HG03135 (cell line): ENCODE results near the gene APOA4.
A peak's percentile ranks its signal among the peaks of the same experiment; 100 is the strongest.
"Not testable (repeated sequence)": the region's sequence is repeated elsewhere in the genome, so short reads cannot be mapped to it uniquely, and the experiment has no call there.

Source experiments
- ATAC-seq: cut with Tn5 transposase; IDR thresholded peaks from one replicate; pipeline ENCODE4 v1.9.1; 2021; ENCODE audit warnings: mild to moderate bottlenecking, moderate library complexity; ENCODE audit not compliant: unreplicated experiment

Gene APOA4

DNA sequence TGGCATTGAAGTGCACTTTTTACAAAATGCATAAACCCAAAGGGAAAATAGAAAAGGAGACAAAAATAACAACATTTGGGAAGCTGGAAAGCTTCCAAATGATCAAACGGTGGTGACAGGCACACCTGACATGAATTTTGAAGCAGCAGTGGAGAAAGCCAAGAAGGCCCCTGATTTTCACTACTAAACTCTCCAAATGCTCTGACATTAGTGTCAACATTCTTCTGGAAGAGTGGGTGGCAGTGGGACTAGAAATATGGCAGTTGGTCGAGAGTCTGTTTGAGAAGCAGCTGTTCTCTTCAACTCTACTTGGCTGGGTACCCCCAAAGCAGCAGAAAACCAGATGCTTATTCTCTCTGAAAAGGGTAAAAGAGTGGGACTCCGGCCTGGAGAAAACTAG lies 19.1 kb downstream of the APOA4 start:
- ATAC-seq, result no peak

DNA sequence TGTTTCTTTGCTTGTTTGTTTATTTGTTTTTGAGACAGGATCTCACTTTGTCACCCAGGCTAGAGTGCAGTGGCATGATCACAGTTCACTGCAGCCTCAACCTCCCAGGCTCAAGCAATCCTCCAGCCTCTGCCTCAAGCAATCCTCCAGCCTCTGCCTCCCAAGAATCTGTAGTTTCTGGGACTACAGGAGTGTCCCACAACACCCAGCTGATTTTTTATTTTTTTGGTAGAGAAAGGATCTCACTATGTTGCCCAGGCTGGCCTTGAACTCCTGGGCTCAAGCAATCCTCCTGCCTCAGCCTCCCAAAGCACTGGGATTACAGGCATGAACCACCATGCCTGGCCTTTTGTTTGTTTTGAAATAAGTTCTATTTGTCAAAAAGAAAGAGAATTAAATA lies 21.4 kb downstream of the APOA4 start:
- not testable (repeated sequence) for ATAC-seq

DNA sequence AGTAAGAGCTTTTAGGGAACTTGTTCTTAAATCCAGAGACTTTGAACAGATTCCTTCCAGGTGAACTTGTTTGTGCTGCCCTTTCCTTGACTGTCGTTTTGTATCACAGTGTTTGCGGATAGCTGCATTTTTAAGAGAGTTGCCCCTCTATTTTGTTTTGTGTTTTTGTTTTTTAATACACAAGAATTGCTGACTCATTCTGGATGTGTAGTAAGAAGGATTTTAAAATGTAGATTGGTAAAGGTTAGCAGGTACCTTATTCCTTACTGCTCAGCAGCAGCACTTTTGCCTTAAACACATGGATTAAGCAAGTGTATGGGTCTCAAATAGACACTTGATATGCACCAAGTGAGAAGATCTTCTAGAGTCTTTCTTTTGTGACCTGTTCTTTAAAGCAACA lies 22.5 kb downstream of the APOA4 start:
- no peak for ATAC-seq

DNA sequence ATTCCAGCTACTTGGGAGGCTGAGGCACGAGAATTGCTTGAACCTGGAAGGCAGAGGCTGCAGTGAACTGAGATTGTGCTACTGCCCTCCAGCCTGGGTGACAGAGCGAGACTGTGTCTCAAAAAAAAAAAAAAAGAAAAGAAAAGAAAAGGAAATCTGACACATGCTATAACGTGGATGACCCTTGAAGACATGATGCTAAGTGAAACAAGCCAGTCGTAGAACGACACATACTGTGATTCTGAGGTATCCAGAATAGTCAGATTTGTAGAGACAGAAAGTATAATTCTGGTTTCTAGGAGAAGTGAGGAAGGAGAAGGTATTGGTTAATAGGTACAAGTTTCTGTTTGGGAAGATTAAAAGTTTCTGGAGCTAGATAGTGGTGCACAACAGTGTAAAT lies 24.7 kb downstream of the APOA4 start:
- ATAC-seq, result no peak

DNA sequence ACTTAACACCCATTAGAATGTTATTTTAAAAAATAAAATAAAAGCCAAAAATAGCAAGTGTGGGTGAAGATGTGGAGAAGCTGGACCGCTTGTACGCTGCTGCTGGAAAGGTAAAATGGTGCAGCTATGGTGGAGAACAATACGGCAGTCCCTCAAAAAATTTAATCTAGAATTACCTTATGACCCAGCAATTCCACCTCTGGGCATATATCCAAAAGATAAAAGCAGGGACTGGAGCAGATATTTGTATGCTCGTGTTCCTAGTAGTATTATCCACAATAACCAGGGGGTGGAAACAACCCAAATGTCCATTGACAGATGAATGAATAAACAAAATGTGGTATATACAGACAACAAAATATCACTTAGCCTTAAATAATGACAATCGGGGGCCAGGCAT lies 25.3 kb downstream of the APOA4 start:
- ATAC-seq, result no peak

DNA sequence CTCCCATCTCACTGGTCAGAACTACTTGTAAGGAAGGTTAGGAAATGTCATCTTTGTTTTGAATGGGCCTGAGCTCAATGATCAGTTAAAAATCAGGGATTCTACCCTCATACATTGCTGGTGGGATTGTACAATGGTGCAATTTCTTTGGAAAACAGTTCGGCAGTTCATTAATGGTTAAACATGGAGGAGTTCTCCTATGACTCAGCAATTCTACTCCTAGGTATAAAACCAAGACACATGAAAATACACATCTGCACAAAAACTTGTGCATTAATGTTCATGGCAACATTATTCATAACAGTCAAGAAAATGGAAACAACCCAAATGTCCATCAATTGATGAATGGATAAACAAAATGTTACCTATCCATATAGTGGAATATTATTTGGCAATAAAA lies 26.6 kb downstream of the APOA4 start:
- no peak for ATAC-seq

DNA sequence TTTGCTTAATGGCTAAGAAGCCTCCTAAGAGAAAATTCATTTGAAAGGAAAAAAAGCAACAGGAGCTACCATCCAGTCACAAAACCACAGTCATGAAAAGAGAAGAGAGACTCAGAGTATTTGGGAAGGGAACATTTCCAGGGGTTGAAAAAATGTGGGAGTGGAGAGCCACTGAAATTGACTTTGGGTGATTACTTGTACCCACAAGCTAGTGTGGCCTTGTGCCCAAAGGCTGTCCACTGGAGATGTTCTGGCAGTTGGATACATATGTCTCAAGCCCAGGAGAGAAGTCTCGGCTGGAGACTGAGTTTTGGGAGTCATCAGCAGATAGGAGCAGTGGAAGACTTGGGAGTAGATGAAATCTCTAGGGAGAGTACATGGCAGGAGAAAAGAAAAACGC lies 28.3 kb downstream of the APOA4 start:
- ATAC-seq, result no peak

DNA sequence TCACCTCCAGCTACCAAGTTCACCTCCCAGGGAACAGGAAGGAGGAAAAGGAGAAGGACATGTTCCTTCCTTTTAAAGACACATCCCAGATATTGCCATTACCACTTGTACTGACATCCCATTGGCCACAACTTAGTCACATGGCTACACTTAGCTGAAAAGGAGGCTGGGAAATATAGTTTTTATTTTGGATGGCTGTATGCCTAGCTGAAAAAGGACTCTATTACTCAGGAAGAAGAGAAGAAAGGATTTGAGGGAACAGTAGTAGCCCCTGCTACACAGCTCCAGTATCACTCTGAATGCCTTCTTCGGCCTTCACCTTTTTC lies 29.4 kb downstream of the APOA4 start:
- ATAC-seq, result no peak

DNA sequence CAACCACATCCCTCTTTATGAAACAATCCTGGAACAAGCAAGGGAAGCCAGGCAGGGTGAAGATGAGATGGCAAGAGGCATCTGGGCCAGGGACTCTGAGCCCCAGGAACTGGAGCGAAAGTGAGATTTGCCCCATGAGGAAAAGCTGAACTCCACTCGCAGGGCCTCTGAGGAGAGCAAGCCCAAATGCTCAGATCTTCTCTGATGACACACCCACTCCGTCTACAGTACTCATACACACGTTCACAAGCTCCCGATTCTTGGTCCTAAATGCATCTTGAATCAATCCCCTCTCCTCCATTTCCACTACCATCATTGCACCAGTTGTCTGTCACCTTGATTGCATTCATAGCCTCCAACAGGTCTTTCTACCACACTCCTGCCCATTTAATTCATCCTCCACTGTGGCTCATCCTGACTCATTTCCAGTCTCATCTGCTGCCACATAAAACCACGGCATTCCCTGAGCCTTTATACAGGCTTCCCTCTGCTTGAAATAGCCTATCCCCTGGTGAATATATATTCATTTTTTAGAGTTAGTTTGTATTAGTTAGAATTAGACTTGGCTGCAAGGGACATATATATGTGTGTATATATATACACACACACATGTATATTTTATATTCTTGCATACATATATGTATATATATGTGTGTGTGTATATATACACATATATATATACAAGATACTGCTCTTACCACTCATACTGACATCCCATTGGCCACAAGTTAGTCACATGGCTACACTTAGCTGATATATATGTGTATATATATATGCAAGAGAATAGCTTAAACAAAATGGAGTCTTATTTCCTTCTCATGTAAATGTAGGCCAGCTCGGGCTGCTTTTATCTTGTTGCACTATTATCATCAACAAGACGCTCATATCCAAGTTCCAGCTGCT lies 30.0 kb downstream of the APOA4 start:
- no peak for ATAC-seq

DNA sequence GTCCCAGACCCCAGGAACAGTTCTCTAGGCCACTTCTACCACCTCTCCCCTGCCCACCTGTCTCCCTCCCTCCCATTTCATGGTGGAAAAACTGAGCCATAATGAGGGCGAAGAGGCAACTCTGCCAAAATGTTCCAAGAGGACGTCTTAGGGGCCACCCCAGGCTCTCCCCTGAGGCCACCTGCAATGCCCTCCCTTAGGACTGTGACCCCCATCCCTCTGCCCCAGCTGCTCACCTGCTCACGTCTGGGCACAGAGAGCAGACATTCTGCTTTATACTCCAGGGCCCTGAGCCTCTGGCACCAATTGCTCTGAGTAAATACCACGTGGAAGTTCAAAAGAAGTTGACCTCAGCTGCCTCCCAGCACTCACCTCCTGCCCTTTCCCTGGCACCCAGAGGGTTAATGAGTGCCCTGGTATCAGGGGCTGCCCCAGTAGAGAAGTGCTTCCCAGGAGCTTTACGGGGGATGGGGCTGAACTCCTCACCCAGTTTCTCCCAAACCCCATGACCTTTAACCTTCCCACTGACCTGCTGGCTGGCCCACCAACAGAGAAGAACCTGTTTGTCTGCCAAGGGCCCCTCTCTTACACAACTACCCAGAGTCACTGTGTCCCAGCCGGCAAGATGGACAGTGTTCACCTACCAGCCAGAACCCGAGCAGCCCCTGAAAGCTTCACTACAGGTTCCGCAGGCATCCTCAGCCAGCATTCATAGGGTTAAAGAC lies 30.8 kb downstream of the APOA4 start:
- ATAC-seq, result no peak

DNA sequence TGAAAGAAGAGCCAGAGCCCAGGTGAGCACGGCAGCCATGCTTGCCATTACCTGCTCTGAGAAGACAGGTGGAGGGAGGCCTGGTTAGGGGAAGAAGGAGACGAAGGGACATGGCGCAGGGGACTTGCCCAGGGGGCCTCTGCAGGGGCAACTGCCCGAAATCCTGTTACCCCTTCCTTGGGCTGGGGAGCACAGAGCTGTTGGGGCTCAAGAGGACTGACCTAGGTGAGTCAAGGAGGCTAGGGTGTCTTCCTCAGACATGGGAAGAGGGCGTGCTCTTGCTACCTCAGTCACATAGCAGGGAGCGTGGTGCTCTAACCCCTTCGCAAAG lies 31.3 kb downstream of the APOA4 start, which contains the start of gene APOA5:
TSS of gene APOA5 (minus strand) at position 67 of the 331 bp plus-strand sequence. CDS start at position 48, 19 bp downstream.
- ATAC-seq, result no peak

DNA sequence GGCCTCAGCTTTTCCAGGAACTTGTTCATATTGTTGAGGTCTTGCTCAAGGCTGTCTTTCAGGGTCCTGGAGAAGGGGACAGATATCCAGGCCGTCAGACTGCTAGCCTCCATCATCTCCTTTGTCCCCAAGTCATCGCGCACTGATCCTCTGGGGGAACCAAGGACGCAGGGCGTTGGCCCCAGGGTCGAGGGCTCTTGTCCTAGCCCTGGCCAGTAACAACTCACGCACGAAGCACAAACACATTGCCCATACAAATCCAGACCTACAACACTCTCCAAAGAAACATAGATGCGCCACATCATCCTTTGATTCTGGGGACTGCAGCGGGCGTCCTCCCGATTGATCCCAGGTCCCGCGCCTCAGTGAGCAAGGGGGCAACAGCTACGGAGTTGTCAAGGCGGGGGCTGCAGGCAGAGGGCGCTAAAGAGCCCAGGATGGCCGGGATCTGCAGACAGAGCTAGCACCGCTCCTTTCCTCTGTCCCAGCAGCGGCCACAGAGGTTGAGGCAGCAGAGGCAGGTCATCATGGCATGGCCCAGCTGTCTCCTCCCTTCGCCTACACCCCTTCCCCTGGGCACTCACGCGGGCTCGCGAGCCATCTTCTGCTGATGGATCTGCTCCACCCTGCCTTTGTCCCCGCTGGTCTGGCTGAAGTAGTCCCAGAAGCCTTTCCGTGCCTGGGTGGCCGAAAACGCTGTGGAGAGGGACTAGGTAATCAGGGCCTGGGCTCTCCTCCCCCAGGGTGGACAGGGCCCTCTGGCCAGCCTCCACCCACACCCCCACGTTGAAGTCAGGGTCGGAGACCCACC lies 31.9 kb downstream of the APOA4 start:
- ATAC-seq, result no peak

DNA sequence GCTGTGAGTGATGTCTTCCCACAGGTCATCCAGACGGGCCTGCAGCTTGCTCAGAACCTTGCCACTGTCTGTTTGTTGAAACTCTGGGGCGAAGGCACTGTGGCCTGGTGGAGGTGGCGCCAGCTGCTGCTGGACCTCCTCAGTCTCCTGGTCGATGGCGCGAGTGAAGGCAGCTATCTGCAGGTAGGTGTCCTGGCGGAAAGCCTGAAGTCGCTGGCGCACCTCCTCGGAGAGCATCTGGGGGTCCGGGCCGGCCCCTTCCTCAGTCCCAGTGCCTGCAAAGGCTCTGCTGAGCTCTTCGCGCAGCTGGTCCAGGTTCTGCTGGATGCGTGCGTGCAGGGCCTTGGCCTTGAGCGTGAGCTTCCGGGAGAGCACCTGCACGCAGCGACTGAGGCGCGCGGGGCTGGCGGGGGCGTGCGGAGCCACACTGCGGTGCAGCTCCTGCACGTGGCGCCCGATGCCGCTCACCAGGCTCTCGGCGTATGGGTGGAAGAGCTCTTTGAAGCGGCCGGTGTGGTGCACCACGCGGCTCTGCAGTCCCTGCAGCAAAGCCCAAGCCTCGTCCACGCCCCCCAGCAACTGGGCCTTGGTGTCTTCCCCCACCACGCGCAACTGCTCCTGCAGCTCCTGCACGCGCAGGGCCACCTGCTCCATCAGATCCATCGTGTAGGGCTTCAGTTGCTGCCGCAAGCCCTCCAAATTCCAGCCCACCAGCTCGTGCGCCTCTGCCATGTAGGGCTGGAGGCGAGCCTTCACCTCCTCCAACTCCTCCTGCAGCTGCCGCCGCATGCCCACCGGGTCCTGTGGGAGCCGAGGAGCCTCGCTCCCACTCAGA lies 32.7 kb downstream of the APOA4 start:
- ATAC-seq, result no peak

DNA sequence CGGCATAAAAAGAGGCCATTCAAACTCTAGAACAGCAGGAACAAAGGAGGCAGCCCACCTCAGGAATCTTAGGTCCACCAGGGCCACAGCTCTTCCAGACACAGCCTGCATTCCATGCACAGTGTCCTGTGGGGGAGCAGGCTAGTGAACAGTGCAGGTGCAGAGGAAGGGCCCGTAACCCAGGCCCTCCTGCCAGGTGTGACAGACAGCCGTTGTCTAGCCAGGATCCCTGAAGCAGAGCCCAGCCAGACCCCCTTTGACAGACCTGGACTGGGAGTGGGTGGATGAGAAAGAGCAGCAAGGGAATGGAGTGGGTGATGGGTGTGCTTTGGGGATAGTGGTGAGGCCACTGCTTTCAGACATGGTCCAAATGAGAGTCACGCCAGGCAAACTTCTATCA lies 34.1 kb downstream of the APOA4 start:
- ATAC-seq, result no peak

DNA sequence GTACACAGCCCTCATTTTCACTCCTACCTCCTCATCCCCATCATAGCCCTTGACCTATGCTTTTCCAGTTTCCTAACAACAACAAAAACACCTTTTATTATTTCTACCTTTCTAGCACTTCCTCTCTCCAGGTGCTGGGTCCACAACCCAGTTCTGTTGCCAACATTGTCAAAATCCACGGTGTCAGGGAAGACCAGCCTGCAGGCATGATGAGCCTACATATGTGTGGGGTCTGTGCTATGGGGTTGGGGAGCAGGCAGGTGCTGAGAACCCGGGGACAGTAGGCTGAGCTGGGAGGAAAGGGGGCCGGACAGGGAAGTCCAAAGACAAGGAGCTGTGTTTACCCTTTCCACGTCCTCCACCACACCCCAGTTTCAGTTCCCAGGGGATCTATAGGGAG lies 34.6 kb downstream of the APOA4 start:
- no peak for ATAC-seq

DNA sequence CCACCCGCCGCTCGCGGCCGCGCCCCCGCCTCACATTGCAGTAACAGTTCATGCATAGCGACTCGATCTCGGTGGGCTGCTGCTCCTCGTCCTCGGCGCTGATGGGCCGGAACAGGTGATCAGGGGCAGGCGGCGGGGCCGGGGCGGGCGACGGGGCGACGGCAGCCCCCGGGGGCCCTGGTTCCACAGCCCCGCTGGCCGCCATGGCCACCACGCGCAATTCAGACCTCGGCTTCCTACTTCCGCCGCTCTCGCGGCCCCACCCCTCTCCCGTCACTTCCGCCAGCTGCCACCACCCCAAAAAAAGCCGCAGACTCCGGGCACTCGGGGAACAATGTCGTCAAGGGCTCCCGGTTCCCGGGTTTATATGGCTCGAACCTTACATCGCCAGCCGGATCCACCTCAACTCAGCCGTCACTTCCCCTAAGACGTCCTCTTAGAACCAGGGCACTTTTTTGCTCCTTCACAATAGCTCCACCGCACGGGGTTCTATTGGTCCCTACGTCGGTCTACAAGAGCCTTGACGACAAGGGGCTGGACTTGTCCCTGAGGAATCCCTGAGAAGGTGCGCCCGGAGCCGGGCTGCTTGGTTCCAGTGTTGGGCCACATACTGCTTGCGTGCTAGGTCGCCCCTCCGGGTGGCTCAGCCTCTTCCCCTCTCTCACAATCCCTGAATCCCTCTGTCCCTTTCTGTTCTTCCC lies 35.2 kb downstream of the APOA4 start, which contains the start of gene ZPR1:
TSS of gene ZPR1 (minus strand) at position 238 of the 701 bp plus-strand sequence. CDS start at position 205, 33 bp downstream.
- ATAC-seq, result peak; percentile 82

DNA sequence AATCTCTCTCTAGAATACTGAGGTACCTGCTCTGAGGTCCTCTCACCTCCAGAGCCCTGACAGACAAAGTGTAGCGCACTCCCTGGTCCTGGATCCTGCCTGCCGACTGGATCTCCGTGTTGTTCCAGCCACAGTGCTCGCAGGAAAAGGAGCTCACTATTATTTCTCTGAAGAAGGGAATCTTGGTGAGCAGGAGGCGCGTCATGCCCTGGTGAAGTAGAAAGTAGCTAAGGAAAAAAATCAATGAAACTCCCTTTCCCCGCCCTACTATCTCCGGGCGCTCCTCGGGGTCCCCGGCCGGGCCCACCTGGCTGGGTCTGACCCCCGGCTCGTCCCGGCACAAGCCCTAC lies 35.7 kb downstream of the APOA4 start:
- ATAC-seq, result peak; percentile 3

DNA sequence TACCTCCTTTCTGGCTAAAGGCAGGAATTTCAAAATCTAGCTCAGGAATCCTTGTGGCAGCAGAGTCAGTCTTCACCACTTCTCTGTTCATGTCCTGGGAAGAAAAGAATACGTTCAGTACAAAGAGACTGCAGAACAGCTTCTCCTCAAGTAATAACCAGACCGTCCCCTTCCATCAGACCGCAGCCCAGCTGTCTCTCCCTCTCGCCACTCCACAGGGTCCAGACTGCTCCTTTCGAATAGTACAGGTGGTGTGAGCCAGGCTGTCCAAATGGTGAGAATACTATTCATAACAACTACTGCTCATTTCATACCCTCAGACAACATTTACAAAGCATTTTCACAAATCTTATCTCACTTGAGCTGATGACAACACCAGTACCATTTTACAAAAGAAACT lies 36.1 kb downstream of the APOA4 start:
- no peak for ATAC-seq

DNA sequence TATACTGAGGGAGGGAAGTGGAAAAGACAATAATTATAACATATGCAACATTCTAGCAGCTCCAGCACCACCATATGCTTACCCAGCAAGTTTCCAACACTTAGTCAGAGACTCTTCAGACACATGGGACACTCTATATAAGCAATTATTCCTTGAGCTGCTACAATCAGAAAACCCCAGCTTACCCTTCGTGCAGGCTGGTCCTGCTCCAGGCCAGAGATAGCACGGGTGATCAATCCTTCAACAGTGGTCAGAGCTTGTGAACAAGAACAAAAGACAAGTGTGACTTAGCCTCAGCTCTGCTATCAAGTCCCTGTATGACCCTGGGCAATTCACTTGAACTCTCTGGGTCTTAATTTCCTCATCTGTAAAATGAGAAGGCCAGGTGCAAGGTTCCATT lies 36.8 kb downstream of the APOA4 start:
- ATAC-seq, result no peak

DNA sequence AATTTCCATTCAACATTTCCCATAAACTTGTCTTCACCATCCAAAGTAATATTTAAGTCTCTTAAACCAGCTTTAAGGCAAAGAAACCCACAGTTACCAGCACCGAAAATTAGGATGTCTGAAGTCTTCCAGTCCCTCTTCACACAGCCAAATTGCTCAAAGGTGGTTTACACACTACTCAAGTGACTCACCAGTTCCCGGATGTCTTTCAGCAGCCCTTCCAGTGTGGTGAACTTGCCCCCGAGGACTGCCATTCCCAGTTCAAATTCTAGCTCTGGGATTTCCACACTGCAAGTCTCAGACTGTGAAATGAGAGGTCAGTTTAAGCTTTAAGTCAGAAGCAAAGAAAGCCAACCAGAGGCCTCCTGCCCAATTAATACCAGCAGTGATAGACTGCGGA lies 40.4 kb downstream of the APOA4 start:
- no peak for ATAC-seq
